Measurements from ENCODE around the gene FOLR3. TPM values are rescaled to one million over a fixed set of nuclear protein-coding genes. Genes with fewer than 3 reads are reported as not detected.
"Not testable (repeated sequence)": the region's sequence is repeated elsewhere in the genome, so short reads cannot be mapped to it uniquely, and the experiment has no call there.

Gene FOLR3
- total and polyA plus RNA-seq, 2 donors (not counting 1 experiment from before 2014, with no cell fraction given), result 0.99 to 1.4 TPM

DNA sequence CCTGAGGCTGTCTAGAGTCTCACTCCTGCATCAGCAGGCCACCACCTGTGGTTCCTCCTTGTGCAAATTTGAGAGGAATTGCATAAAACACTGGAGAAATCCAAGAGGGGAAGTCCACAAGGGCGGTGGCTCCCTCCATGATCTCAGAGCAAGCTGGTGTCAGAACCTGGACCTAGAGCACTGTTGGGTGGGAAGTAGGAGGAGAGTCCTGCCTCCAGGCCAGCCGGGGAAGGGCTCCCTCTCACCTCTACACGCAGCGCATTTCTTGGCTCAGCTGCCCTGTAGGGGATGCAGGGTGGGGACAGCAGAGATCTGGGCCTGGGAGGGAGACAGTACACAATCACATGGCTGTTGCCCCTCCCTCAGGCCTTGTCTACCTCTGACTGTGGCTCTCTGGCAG, 36.5 kb downstream of the FOLR3 start:
- H2AFZ ChIP-seq (ENCODE audit: low read length); H3K36me3 ChIP-seq (ENCODE audit: control insufficient read depth, insufficient read depth, low read length); H3K9ac ChIP-seq (ENCODE audit: insufficient read depth, low read length); H3K9me3 ChIP-seq (ENCODE audit: control insufficient read depth, insufficient read depth, low read depth, low read length); H3K27me3 ChIP-seq (ENCODE audit: control insufficient read depth, insufficient read depth, low read length); H3K4me3 ChIP-seq (replicated peaks in 1 of 4; ENCODE audit: control extremely low read depth in 1 of 4, insufficient read depth in 1 of 4, low read depth in 3 of 4, low read length in 4 of 4); H3K4me1 ChIP-seq (ENCODE audit: control insufficient read depth, extremely low read depth, insufficient read depth, low read length); DNase-seq (ENCODE audit: low read depth in 2 of 2); H3K27ac ChIP-seq (ENCODE audit: insufficient read depth, low read length); H4K20me1 ChIP-seq (ENCODE audit: control insufficient read depth, extremely low read depth, insufficient read depth, low read length); H3K4me2 ChIP-seq (ENCODE audit: extremely low read depth, insufficient read depth, low read length); H3K79me2 ChIP-seq (ENCODE audit: control insufficient read depth, insufficient read depth, low read length): not testable (repeated sequence)

DNA sequence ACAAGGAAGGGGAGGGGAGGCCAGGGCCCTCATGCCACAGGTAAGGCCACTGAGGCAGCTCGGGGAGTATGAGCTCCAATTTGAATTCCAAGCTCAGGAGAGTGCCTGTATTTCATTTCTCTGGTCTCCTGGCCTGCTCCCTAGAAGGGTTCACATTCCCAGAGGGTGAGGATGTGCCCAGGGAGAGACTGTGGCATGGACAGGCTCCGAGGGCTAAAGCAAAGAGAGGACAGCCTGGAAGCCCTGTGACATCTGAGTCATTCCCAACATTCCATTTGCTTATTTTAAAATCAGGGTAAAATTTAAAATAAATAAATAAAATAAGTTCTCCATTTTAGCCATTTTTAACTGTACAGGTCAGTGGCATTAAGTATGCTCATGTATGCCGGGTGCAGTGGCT, 37.8 kb downstream of the FOLR3 start:
- DNase-seq (ENCODE audit: low read depth in 2 of 2), result no peak
- no peaks in the 10 kb centered on the region for H3K4me1 ChIP-seq (ENCODE audit: control insufficient read depth, extremely low read depth, insufficient read depth, low read length)
- H4K20me1 ChIP-seq (ENCODE audit: control insufficient read depth, extremely low read depth, insufficient read depth, low read length), result no peaks in the 10 kb centered on the region
- H3K27ac ChIP-seq (ENCODE audit: insufficient read depth, low read length), result no peak overlapping the region
- H3K4me2 ChIP-seq (ENCODE audit: extremely low read depth, insufficient read depth, low read length), result no peak overlapping the region
- no peak for TF ChIP-seq EZH2 (IDR thresholded peaks at IDR 0.05; ENCODE audit: low read length, missing control alignments)
- TF ChIP-seq, protein P1, sequence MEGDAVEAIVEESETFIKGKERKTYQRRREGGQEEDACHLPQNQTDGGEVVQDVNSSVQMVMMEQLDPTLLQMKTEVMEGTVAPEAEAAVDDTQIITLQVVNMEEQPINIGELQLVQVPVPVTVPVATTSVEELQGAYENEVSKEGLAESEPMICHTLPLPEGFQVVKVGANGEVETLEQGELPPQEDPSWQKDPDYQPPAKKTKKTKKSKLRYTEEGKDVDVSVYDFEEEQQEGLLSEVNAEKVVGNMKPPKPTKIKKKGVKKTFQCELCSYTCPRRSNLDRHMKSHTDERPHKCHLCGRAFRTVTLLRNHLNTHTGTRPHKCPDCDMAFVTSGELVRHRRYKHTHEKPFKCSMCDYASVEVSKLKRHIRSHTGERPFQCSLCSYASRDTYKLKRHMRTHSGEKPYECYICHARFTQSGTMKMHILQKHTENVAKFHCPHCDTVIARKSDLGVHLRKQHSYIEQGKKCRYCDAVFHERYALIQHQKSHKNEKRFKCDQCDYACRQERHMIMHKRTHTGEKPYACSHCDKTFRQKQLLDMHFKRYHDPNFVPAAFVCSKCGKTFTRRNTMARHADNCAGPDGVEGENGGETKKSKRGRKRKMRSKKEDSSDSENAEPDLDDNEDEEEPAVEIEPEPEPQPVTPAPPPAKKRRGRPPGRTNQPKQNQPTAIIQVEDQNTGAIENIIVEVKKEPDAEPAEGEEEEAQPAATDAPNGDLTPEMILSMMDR (conservative IDR thresholded peaks at IDR 0.05 in 1 of 2, IDR thresholded peaks at IDR 0.05 in 1 of 2; ENCODE audit: low read depth in 1 of 2, low read length in 2 of 2), result no peak
- no peaks in the 10 kb centered on the region for H3K9me3 ChIP-seq (ENCODE audit: control insufficient read depth, insufficient read depth, low read depth, low read length)
- no peaks in the 10 kb centered on the region for H3K27me3 ChIP-seq (ENCODE audit: control insufficient read depth, insufficient read depth, low read length)
- H3K9ac ChIP-seq (ENCODE audit: insufficient read depth, low read length), result no peak overlapping the region
- H3K79me2 ChIP-seq (ENCODE audit: control insufficient read depth, insufficient read depth, low read length), result no peaks in the 10 kb centered on the region
- H3K4me3 ChIP-seq (replicated peaks in 1 of 4; ENCODE audit: control extremely low read depth in 1 of 4, insufficient read depth in 1 of 4, low read depth in 3 of 4, low read length in 4 of 4), result no peak overlapping the region
- H2AFZ ChIP-seq (ENCODE audit: low read length), result no peak overlapping the region
- H3K36me3 ChIP-seq (ENCODE audit: control insufficient read depth, insufficient read depth, low read length), result no peaks in the 10 kb centered on the region

DNA sequence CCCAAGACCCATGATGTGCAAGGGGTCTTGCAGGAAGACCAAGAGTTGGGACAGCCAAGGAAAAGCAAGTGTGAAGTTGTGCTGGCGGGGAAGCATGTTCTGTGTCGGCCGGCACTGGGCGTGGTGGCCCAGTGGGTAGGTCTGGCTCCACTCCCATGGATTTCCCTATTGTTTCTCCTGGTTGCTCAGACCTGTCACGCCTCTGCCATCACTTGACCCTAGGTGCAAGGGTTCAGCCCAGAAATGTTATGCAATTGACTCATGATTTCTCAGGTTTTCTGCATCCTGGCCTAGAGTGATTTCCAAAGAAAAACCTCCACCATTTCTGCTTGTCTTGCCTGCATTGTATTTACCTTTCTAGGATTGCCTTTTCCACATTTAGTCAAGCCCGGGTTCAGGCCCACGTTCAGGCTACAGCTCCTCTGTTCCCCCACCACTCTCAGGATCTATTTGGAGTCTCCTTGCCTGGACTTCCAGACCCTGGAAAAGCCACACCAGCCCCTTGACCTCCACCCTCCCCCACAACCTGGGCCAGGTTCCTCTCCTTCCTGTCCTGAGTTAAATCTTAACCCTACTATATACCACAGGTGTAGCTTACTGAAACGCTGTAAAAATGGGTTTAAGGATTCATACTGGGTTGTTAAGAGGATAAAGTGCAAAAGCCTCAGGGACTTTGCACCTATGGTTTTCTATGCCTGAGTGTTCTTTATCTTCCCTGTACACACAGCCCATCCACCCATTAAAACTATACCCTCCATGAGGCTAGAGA, 39.0 kb downstream of the FOLR3 start:
- no peak overlapping the region for H2AFZ ChIP-seq (ENCODE audit: low read length)
- no peaks in the 10 kb centered on the region for H3K27me3 ChIP-seq (ENCODE audit: control insufficient read depth, insufficient read depth, low read length)
- H3K4me1 ChIP-seq (ENCODE audit: control insufficient read depth, extremely low read depth, insufficient read depth, low read length), result no peaks in the 10 kb centered on the region
- H3K36me3 ChIP-seq (ENCODE audit: control insufficient read depth, insufficient read depth, low read length), result no peaks in the 10 kb centered on the region
- H4K20me1 ChIP-seq (ENCODE audit: control insufficient read depth, extremely low read depth, insufficient read depth, low read length), result no peaks in the 10 kb centered on the region
- DNase-seq (ENCODE audit: low read depth in 2 of 2), result no peak
- H3K4me3 ChIP-seq (replicated peaks in 1 of 4; ENCODE audit: control extremely low read depth in 1 of 4, insufficient read depth in 1 of 4, low read depth in 3 of 4, low read length in 4 of 4), result no peak overlapping the region
- no peaks in the 10 kb centered on the region for H3K79me2 ChIP-seq (ENCODE audit: control insufficient read depth, insufficient read depth, low read length)
- no peak overlapping the region for H3K27ac ChIP-seq (ENCODE audit: insufficient read depth, low read length)
- TF ChIP-seq EZH2 (IDR thresholded peaks at IDR 0.05; ENCODE audit: low read length, missing control alignments), result no peak
- TF ChIP-seq, protein P1 (conservative IDR thresholded peaks at IDR 0.05 in 1 of 2, IDR thresholded peaks at IDR 0.05 in 1 of 2; ENCODE audit: low read depth in 1 of 2, low read length in 2 of 2), result no peak
- H3K9me3 ChIP-seq (ENCODE audit: control insufficient read depth, insufficient read depth, low read depth, low read length), result no peaks in the 10 kb centered on the region
- H3K9ac ChIP-seq (ENCODE audit: insufficient read depth, low read length), result no peak overlapping the region
- H3K4me2 ChIP-seq (ENCODE audit: extremely low read depth, insufficient read depth, low read length), result no peak overlapping the region

All from fibroblast of lung (primary cell).